Fibroblast of skin of back (primary cell): Measurements from ENCODE around the gene F2RL2.
A peak's percentile ranks its signal among the peaks of the same experiment; 100 is the strongest.
"Not testable (repeated sequence)": the region's sequence is repeated elsewhere in the genome, so short reads cannot be mapped to it uniquely, and the experiment has no call there.

Source experiments
- DNase-seq: peaks from one replicate; pipeline ENCODE4 v3.0.0-alpha.2; 2013

F2RL2 gene

GRCh38 chr5:76620166-76620565 is 3.0 kb downstream of the F2RL2 start:
- no peak for DNase-seq

GRCh38 chr5:76617675-76618074 is 5.5 kb downstream of the F2RL2 start:
- DNase-seq = peak; percentile 99

GRCh38 chr5:76617229-76617628 is 6.0 kb downstream of the F2RL2 start:
- peak; percentile 69 for DNase-seq

- DNase-seq = no peak
These were observed 7.0 kb downstream of the F2RL2 start for GRCh38 chr5:76616206-76616605.

GRCh38 chr5:76615759-76616158 is 7.4 kb downstream of the F2RL2 start:
- peak; percentile 72 for DNase-seq

- no peak for DNase-seq
These were observed 10.3 kb downstream of the F2RL2 start for GRCh38 chr5:76612942-76613341.

- peak; percentile 58 for DNase-seq
These were observed 13.0 kb downstream of the F2RL2 start for GRCh38 chr5:76610196-76610595.

GRCh38 chr5:76608833-76609232 is 14.4 kb downstream of the F2RL2 start:
- DNase-seq = peak; percentile 60

- DNase-seq = peak; percentile 45
These were observed 15.8 kb downstream of the F2RL2 start for GRCh38 chr5:76607353-76607871.

- DNase-seq = no peak
These were observed 16.5 kb downstream of the F2RL2 start for GRCh38 chr5:76606701-76607100.

GRCh38 chr5:76604838-76605237 is 18.4 kb downstream of the F2RL2 start:
- peak; percentile 84 for DNase-seq

- DNase-seq = not testable (repeated sequence)
These were observed 19.2 kb downstream of the F2RL2 start for GRCh38 chr5:76603991-76604390.

GRCh38 chr5:76602094-76602726 is 21.0 kb downstream of the F2RL2 start:
- DNase-seq = no peak

- peak; percentile 65 for DNase-seq
These were observed 21.7 kb downstream of the F2RL2 start for GRCh38 chr5:76601470-76601869.

- no peak for DNase-seq
These were observed 22.5 kb downstream of the F2RL2 start for GRCh38 chr5:76600716-76601115.

- DNase-seq = no peak
These were observed 24.7 kb downstream of the F2RL2 start for GRCh38 chr5:76598531-76598930.

GRCh38 chr5:76595755-76596481 is 27.3 kb downstream of the F2RL2 start:
- DNase-seq = no peak

GRCh38 chr5:76594107-76594506 is 29.1 kb downstream of the F2RL2 start:
- DNase-seq = no peak

- DNase-seq = no peak
These were observed 30.5 kb downstream of the F2RL2 start for GRCh38 chr5:76592692-76593091.

- no peak for DNase-seq
These were observed 31.8 kb downstream of the F2RL2 start for GRCh38 chr5:76591366-76591765.

- DNase-seq = no peak
These were observed 33.2 kb downstream of the F2RL2 start for GRCh38 chr5:76590027-76590426.

GRCh38 chr5:76586531-76586930 is 36.7 kb downstream of the F2RL2 start:
- DNase-seq = no peak

GRCh38 chr5:76585783-76586217 is 37.4 kb downstream of the F2RL2 start:
- no peak for DNase-seq
